AG04449 (cell line): ENCODE data around the gene VAMP1.
"Not testable (repeated sequence)": the region's sequence is repeated elsewhere in the genome, so short reads cannot be mapped to it uniquely, and the experiment has no call there.

ENCODE experiments used
- CTCF ChIA-PET: fragments of 350-600 bp; formaldehyde crosslinking; extraction: SDS; loops from one replicate; lab custom pipeline; 2021; ENCODE audit warnings: antibody characterized with exemption; lab: Yijun Ruan, JAX
- POLR2A ChIA-PET: fragments of 400-600, 350-600 bp; formaldehyde crosslinking; extraction: SDS; loops from one replicate; lab custom pipeline; 2020; ENCODE audit warnings: antibody characterized with exemption, inconsistent platforms; lab: Yijun Ruan, JAX
- DNase-seq: peaks from one replicate; pipeline ENCODE4 v3.0.0-alpha.2; 2010; ENCODE audit warnings: low read depth, low spot score
- H3K4me3 ChIP-seq: 2 replicates; pipeline ENCODE4 v1.5.1; 2011; ENCODE audit warnings: low read depth, mild to moderate bottlenecking, control low read depth, low read length
- TF ChIP-seq, protein P1 (sequence below): IDR thresholded peaks from one replicate; pipeline ENCODE4 v1.5.1; 2011; ENCODE audit warnings: mild to moderate bottlenecking, moderate library complexity, low read length, control low read depth, inconsistent platforms; ENCODE audit not compliant: insufficient read depth; ENCODE audit errors: missing control alignments

The VAMP1 gene, protein sequence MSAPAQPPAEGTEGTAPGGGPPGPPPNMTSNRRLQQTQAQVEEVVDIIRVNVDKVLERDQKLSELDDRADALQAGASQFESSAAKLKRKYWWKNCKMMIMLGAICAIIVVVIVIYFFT

DNA sequence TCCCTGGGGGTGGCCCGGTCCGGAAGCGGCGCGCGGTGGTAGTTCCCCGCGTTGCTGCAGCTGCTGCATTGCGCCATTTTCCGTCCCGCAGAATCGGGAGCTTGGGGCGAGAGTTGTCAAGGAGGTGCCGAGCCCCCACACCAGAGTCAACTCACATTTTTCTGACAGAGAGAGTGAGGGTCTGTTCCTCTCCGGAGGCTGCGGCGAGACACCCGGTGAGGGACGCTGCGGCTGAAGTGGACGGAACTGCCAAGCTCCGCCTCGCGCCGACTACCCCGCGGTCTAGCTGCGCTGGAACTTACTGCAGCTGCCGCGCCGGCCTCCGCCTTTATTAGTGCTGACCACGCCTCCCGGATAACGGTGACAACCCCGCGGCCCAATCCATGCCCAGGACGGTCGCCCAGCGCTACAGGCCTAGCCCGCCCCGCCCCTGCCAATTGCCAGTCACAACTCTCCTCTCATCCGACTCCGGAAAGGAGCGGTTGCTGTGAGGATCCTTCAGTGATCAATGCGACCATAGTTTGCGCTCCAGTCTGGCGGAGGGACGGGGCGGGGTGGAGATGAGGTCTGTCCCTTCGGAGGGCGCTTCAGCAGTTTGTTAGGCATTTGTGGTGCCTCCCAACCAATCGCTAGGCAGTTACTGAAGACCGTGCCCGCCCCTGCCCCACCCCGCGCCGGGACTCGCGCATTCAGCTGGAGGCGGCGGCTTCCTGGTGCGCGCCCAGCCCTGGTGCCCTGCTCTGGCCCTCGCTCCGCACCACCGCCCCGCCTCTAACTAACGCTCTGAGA, at the start of gene VAMP1:
Gene VAMP1, minus strand, starts transcription at position 303 of the 789 bp plus-strand sequence. Its CDS starts 146 bp downstream, at position 157.
- TF ChIP-seq, protein P1, sequence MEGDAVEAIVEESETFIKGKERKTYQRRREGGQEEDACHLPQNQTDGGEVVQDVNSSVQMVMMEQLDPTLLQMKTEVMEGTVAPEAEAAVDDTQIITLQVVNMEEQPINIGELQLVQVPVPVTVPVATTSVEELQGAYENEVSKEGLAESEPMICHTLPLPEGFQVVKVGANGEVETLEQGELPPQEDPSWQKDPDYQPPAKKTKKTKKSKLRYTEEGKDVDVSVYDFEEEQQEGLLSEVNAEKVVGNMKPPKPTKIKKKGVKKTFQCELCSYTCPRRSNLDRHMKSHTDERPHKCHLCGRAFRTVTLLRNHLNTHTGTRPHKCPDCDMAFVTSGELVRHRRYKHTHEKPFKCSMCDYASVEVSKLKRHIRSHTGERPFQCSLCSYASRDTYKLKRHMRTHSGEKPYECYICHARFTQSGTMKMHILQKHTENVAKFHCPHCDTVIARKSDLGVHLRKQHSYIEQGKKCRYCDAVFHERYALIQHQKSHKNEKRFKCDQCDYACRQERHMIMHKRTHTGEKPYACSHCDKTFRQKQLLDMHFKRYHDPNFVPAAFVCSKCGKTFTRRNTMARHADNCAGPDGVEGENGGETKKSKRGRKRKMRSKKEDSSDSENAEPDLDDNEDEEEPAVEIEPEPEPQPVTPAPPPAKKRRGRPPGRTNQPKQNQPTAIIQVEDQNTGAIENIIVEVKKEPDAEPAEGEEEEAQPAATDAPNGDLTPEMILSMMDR: no peak
- peak; percentile 87 for DNase-seq
- H3K4me3 ChIP-seq: peak within 1 kb of the TSS; percentile 88
- ChIA-PET CTCF (interaction anchor here (0.7 to 1.8 kb wide), 13 partner anchors 9 to 191 kb away, joined by 3 to 9 read pairs (median 3); partner anchors contain the start of genes MRPL51 and TAPBPL), POLR2A (interaction anchor here (0.6 to 3.0 kb wide), 36 partner anchors 8 to 296 kb away, joined by 3 to 43 read pairs (median 4); partner anchors contain the start of genes CD27, GAPDH, LTBR and MRPL51)

DNA sequence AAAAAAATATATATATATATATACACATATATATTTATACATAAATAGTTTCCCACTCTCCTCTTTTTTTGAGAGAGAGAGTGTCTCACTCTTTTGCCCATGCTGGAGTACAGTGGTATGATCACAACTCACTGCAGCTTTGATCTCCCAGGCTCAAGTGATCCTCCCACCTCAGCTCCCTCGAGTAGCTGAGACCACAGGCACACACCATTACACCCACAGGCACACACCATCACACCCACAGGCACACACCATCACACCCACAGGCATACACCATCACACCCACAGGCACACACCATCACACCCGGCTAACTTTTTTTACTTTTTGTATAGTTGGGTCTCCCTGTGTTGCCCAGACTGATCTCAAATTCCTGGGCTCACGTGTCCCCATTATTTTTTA, 49.7 kb upstream of the VAMP1 start:
- TF ChIP-seq, protein P1: no peak
- DNase-seq: no peak
- H3K4me3 ChIP-seq: no peak overlapping the region
- ChIA-PET CTCF (no interaction called here), POLR2A (interaction anchor here (0.8 kb wide), 1 partner anchor 15 kb away, joined by 3 read pairs; the partner anchor contains the start of gene GAPDH)

DNA sequence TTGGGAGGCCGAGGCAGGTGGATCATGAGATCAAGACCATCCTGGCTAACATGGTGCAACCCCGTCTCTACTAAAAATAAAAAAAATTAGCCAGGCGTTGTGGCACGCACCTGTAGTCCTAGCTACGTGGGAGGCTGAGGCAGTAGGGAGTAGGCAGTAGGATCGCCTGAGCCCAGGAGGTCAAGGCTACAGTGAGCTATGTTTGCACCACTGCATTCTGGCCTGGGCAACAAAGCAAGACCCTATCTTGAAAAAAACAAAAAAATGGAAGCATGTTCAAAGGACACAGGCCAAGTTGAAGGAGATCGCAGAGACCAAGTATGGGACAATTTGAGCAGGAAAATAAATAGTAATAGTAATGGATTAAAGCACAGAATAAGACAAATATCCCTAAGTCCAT, 37.6 kb upstream of the VAMP1 start:
- POLR2A ChIA-PET: interaction anchor here (1.1 kb wide), 1 partner anchor 26 kb away, joined by 7 read pairs; the partner anchor contains the start of gene GAPDH
- TF ChIP-seq, protein P1: no peak
- no peak overlapping the region for H3K4me3 ChIP-seq
- CTCF ChIA-PET: interaction anchor here (0.8 to 1.2 kb wide), 4 partner anchors 27 to 43 kb away, joined by 3 to 4 read pairs (median 3); no protein-coding TSS in a partner anchor
- DNase-seq: no peak

DNA sequence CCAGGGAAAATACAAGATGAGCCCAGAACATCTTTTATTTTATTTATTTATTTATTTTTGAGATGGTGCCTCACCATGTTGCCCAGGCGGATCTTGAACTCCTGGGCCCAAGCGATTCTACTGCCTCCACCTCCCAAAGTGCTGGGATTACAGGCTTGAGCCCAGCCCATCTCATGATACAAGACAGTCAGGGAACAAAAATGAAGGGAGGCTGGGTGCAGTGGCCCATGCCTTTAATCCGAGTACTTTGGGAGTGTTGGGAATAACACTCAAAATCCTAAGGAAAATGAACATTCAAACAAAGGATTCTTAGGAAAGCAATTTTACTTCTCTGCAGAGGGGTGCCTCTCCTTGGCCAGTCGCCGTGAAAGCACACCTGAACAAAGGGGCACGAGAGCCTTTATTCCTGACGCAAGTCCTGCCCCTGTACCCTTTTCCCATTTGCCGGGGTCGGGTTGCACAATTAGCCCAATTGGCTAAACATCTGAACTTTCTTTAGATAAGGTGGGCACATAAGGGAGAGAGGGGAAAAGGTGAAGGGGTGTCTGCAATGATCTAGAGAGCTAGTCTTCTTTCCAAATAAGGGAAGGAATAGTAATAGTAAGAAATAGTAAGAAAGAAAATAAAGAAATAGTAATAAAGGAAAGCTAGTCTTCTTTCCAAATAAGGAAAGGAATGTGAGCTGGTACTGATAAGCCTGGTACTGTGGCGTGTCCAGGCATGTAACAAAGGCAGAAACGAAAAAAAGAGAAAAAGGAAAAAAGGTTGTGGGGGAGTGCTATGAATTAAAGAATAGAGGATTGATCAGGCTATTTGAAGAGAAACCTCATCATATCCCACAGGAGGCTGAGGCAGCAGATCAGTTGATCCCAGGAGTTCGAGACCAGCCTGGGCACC, 36.9 kb upstream of the VAMP1 start:
- ChIA-PET POLR2A (interaction anchor here (0.7 to 1.1 kb wide), 2 partner anchors 27 to 28 kb away, joined by 3 to 7 read pairs; partner anchors contain the start of gene GAPDH), CTCF (interaction anchor here (0.8 to 1.2 kb wide), 4 partner anchors 14 to 42 kb away, joined by 3 to 4 read pairs (median 3); partner anchors contain the start of gene MRPL51)
- no peak overlapping the region for H3K4me3 ChIP-seq
- TF ChIP-seq, protein P1: no peak
- no peak for DNase-seq

DNA sequence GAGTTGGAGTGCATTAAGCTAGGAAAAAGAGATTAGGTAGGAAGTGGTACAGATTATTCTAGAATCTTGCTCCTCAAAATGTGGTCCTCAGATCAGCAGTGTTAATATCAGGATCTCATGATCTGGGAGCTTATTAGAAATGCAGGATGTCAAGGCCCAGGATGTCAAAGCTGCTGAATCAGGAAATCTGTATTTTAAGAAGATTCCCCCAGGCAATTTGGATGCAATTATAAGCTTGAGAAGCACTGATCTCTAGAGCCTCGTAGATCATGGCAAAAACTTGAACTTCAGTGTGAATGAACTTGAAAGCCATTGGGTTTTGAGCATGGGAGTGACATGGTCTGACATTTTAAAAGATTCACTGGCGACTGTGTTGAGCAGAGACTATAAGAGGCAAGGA, 30.0 kb upstream of the VAMP1 start:
- ChIA-PET CTCF (interaction anchor here (1.0 to 1.7 kb wide), 3 partner anchors 11 to 57 kb away, joined by 3 to 5 read pairs (median 4); no protein-coding TSS in a partner anchor), POLR2A (no interaction called here)
- DNase-seq: no peak
- no peak overlapping the region for H3K4me3 ChIP-seq
- TF ChIP-seq, protein P1: no peak

DNA sequence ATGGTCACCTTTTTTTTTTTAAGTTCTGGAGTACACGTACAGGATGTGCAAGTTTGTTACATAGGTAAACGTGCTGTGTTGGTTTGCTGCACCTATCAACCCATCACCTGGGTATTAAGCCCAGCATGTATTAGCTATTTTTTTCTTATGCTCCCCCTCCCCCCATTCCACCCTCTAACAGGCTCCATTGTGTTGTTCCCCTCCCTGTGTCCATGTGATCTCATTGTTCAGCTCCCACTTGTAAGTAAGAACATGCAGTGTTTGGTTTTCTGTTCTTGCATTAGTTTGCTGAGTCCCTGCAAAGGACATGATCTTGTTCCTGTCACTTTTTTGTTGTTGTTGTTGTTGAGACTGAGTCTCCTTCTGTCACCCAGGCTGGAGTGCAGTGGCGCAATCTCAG, 26.8 kb upstream of the VAMP1 start:
- DNase-seq, POLR2A ChIA-PET, H3K4me3 ChIP-seq: not testable (repeated sequence)
- CTCF ChIA-PET: interaction anchor here (1.4 to 1.5 kb wide), 2 partner anchors 32 to 57 kb away, joined by 3 to 4 read pairs; no protein-coding TSS in a partner anchor
